HG03066 (cell line): Measurements from ENCODE around the gene TIMM9.
"Not testable (repeated sequence)": the region's sequence is repeated elsewhere in the genome, so short reads cannot be mapped to it uniquely, and the experiment has no call there.

Experiments used
- ATAC-seq: cut with Tn5 transposase; IDR thresholded peaks from one replicate; pipeline ENCODE4 v1.9.1; 2021; ENCODE audit warnings: low read depth; ENCODE audit not compliant: unreplicated experiment

TIMM9 gene

GRCh38 chr14:58427281-58428117, at the start of gene TIMM9, which contains the start of gene KIAA0586:
Gene TIMM9, minus strand, starts transcription at chr14:58427531. Its CDS starts 15,586 bp downstream, at chr14:58411945.
Gene KIAA0586, plus strand, starts transcription at chr14:58427719. Its CDS starts 546 bp downstream, at chr14:58428265.
- ATAC-seq, result peak; percentile 94

- ATAC-seq, result no peak
Observed at GRCh38 chr14:58476320-58476719, 49.0 kb upstream of the TIMM9 start.

GRCh38 chr14:58469309-58469708, 42.0 kb upstream of the TIMM9 start:
- ATAC-seq, result no peak

GRCh38 chr14:58467575-58467974, 40.2 kb upstream of the TIMM9 start:
- ATAC-seq, result no peak

- ATAC-seq, result no peak
Observed at GRCh38 chr14:58466459-58466858, 39.1 kb upstream of the TIMM9 start.

GRCh38 chr14:58465421-58465820, 38.1 kb upstream of the TIMM9 start:
- no peak for ATAC-seq

GRCh38 chr14:58464652-58465051, 37.3 kb upstream of the TIMM9 start:
- no peak for ATAC-seq

GRCh38 chr14:58463147-58463546, 35.8 kb upstream of the TIMM9 start:
- no peak for ATAC-seq

- ATAC-seq, result no peak
Observed at GRCh38 chr14:58460772-58461171, 33.4 kb upstream of the TIMM9 start.

- ATAC-seq, result no peak
Observed at GRCh38 chr14:58455593-58456265, 28.4 kb upstream of the TIMM9 start.

GRCh38 chr14:58444627-58445026, 17.3 kb upstream of the TIMM9 start:
- no peak for ATAC-seq

GRCh38 chr14:58439476-58439875, 12.1 kb upstream of the TIMM9 start:
- ATAC-seq, result no peak

- no peak for ATAC-seq
Observed at GRCh38 chr14:58430156-58430555, 2.8 kb upstream of the TIMM9 start.

GRCh38 chr14:58428118-58428683, 870 bp upstream of the TIMM9 start:
- ATAC-seq, result no peak

- ATAC-seq, result peak; percentile 44
Observed at GRCh38 chr14:58426670-58427280, 556 bp downstream of the TIMM9 start.

- ATAC-seq, result not testable (repeated sequence)
Observed at GRCh38 chr14:58416934-58417333, 10.4 kb downstream of the TIMM9 start.

GRCh38 chr14:58415636-58416547, 11.4 kb downstream of the TIMM9 start:
- ATAC-seq, result no peak

GRCh38 chr14:58414845-58415244, 12.5 kb downstream of the TIMM9 start:
- ATAC-seq, result no peak

- ATAC-seq, result no peak
Observed at GRCh38 chr14:58408681-58409215, 18.6 kb downstream of the TIMM9 start.

GRCh38 chr14:58401587-58401986, 25.7 kb downstream of the TIMM9 start:
- no peak for ATAC-seq
